Measurements from ENCODE around the gene KAT8.
A peak's percentile ranks its signal among the peaks of the same experiment; 100 is the strongest.
"Not testable (repeated sequence)": the region's sequence is repeated elsewhere in the genome, so short reads cannot be mapped to it uniquely, and the experiment has no call there.

Gene KAT8

DNA sequence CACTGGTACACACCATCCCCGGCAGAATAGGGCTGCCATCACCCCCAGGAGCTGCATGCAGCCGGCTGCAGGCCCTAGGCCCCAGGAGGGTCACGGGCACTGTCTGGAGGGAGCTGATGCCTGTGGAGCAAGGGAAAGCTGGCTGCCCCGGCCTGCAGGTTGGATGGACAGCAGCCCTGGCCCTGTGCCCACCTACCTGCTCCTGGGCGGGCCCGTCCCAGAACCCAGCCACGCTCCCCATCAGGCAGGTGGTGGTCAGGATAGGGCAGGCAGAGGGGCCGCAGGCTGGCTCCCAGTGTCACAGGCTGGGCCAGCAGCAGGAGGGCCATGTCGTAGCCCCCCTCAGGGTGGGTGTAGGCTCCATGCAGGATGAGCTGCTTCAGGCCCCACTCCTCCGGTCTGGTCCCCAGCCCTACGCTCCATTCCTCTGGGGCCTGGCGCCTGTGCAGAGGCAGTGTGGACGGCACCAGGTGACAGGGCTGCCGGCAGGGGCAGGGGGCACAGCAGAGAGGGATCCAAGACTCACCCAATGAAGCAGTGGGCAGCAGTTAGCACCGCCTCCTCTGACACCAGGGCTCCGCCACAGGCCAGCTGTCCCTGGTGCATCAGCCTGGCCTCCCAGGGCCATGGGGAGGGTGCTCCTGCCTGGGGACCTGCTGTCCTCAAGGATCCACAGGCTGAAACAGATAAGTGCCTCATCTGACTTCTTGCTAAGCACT lies 32.7 kb upstream of the KAT8 start:
- DNase-seq, result no peak

DNA sequence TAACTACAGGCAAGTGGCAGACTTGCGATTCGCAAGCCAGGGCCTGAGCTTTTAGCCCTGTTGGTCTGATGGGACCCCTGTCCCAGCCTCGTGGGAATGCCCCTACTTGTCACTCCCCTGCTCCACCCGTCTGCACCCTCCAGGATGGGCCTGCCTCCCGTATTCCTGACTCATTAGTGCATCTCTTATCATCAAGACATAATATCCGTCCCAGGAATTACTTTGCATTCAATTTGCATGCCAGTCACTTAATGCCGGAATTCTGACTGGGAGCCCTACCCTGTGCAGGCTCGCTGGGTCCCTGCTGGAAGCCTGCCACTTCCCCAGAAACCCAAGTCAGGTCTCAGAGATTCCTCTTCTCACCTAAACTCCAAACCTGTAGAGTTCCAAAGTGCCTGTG lies 32.1 kb upstream of the KAT8 start:
- DNase-seq, result no peak

DNA sequence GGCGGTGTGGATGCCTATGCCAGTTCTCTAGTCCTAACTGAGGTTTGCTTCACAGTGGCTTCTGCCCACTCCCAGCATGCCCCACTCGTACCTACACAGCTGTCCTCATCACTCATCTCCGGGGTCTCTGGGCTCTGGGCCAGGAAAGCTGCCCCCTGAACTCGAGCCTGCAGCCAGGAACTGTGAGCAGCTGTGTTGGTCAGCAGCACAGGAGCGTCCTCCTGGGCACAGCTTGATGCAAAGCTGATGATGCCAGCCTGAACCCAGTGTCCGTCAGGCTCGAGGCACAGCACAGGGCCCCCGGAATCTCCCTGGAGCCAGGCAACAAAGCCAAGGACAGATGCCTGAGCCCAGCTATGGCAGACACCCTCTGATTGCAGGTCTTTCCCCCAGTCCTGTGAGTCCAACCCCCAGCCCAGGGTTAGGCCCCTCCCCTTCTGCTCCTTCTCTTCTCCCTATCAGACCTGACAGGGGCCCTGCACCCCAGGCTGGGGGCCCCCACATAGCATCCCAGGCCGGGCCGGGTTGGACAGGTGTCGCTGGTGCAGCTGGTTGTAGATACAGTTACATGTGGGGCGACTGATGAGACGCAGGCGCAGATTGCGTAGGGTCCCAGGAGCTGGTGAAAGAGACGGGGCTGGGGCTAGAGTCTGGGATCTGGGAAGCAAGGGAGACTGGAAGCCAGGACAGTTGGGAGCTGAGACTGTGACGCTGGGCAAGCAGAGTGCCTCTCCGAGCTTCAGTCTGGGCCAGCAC lies 31.4 kb upstream of the KAT8 start:
- DNase-seq, result no peak

DNA sequence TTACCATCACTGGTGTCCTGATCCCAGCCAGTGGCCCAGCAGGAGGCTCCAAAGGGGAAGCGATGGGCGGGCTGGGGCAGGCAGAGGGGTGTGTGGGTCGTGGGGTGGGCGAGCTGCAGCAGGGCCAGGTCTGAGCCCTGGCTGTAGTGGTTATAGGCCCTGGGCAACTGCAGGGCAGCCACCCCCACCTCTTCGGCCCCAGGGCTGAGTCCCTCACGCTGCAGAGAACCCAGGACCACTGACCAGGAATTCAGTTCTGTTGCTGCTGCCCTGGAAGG lies 30.9 kb upstream of the KAT8 start:
- DNase-seq, result no peak

DNA sequence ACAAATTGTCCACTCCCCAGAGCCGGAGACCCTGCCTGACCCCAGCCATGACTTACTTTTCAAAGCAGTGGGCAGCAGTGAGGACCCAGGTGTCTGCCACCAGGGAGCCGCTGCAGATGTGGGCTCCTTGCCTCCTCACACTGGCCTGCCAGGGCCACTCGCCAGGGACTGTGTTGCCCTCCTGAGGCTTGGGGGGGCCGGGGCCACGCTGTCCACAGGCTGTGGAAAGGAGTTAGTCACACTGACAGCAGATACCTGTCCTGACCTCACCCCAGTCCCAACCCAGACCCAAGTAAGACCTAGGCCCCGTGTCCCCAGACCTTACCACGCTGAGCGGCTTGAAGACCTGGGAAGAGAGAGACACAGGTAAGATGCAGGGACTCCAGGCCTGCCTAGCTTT lies 30.0 kb upstream of the KAT8 start:
- no peak for DNase-seq

DNA sequence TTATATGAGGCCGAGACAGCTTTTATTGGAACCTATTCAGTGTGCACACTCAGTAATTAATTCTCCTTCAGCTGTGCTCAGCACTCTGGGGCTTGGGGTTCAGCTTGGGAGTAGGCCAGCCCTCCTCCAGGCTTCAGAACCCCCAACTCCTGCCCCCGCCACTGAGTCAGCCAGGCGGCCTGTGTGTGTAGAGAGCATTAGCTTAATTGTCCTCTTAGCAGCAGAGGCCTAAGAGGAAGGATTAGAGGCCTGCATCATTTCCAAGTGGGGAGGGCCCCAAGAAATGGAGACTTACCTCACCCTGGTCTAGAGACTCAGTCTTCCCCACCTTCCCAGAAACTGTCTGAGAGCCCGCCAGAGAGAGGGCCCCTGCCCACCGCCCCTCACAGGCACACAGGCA lies 29.5 kb upstream of the KAT8 start:
- DNase-seq, result no peak

DNA sequence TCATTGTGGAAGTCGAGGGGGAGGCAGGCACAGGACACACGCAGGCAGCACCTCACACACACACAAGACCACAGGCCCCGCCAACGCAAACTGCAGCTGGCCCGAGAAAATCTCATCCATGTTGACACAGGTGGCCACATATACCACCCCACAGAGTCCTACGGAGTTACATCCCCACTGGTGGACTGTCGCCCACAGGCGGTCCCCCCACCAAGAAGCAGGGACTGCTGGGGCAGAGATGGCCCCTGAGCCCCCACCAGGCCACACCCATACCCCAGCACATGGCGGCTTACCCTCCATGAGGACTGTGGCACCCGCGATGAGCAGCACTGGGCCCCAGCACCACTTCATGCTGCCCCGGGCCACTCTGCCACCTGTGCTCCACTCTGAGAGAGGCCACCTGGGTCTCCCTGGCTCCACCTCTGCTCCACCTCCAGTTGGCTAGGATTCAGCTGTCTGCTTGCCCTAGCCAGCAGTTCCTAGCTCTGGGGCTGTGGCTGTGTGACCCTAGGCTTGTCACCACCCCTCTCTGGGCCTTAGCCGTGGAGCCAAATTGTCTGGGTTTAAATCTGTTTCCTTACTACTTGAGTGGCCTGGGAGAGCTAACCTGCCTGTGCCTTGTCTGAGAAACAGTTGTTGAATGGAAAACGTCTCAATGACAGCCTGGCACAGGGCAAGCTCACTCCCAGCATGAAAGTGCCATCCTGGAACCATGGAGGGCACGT lies 28.8 kb upstream of the KAT8 start, which contains the start of gene PRSS53:
TSS of gene PRSS53 (minus strand) at position 485 of the 725 bp plus-strand sequence. CDS start at position 351, 134 bp downstream.
- DNase-seq, result no peak

DNA sequence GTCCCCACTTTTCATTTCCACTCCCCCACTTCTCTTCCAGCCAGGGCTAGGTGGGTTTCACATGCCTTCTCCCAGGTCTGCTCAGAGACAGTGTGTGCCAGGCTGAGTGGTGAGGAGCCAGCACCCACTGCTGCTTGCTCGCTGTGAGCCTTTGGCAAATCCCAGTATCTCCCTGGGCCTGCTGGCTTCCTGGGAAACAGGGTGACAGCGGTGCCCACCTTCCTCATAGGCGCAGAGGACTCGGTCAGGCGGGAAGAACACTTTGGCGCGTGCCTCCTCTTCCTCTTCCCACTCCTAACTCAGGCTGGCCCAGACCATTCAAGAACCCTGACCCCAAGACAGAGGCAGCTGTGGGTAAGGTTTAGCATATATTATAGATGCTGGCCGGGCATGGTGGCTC lies 28.3 kb upstream of the KAT8 start:
- DNase-seq, result no peak

DNA sequence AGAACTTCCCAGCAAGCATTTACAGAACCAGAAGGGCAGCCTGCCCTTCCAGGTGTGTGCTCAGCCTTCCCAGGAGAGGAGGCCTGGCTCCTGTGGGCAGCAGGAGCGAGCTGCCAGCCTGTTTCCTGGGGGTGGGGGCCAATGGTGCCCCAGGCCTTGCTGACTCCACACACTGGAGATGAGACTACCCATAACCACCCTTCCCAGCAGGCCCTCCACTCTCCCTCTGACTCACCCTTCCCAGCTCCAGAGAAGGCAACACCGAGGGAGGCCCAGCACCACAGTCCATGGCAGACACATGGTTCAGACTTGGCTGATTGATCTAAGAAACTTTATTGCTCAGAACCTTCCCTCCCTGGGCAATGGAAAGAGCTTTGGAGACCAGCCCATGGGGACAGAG lies 26.9 kb upstream of the KAT8 start:
- DNase-seq, result no peak

DNA sequence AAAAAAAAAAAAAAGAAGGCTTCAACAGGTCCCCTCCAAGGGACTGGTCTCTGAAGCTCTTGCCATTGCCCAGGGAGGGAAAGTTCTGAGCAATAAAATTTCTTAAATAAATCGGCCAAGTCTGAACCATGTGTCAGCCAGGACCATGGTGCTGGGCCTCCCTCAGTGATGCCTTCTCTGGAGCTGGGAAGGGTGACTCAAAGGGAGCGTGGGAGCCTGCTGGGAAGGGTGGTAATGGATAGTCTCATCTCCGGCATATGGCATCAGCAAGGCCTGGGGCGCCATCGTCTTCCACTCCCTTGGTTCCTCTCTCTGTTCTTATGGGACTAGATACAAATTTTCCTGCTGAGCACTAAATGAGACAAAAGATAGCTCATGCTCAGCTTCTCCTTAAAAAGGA lies 25.1 kb upstream of the KAT8 start:
- DNase-seq, result no peak

DNA sequence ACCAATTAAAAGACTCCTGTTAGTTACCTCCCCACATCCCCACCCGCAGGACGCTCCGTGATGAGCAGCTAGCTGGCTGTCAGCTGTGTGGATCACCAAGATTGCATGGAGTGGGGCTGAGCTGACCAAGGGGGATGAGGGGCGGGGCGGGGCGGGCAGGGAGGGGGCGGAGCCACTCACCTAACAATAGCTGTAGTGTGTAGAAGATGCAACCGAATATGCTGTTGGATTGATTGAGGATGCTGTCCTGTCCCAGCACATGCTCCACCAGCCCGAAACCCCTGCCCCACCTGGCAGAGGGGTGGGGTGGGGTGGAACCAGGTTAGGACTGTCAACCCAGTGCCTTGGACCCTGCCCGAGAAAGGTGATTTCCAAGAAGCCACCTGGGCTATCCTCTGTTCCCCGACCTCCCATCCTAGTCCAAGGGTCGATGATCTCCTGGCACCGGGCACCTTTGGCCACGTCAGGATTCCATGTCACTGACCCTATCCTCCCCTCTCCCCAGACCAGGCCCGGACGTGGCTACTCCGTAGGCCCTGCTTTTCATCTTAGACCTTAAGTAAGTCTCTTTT lies 24.2 kb upstream of the KAT8 start:
- DNase-seq, result no peak

DNA sequence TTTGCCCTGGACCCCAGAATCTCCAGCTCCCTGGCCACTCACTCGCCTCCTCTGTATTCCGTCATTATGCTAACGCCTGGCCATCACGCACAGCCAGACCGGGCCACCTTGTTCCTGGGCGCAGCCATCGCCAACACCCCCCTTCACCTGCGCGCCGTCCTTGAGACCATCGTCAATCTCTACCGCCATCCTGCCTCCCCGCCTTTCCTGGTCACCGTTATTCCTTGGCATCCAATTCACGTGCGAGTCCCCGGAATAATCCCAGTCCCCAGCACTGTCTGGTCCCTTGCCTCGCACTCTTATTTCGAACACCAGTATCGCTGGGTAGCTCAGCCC lies 23.4 kb upstream of the KAT8 start:
- DNase-seq, result no peak

DNA sequence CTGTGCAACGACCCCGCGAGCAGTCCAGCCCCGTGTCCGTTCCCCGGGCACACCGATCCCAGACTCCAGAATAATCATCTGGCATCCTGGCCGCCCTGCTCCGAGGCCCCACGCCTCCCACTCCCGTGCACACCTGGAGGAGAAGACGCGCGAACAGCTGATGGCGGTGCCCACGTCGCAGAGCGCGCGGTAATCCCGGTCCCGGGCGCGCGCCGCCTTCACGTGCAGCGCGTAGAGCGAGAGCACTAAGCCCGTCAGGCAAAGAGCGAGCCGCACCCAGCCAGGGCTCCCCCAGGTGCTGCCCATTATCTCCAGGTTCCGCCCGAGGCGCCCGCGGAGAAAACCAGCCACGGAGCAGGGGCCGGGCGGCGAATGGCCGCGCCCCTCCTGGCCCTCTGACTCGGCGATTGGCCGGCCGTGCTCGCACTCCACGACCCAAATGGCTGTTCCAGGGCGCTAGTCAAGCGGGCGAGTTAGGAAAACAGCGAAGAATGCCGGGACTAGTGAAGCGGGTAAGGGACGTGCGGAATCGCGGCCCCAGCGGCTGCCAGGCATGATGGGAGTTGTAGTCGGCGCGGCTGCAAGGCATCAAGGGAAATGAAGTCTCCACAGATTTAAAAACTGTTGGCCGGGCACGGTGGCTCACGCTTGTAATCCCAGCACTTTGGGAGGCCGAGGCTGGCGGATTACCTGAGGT lies 22.9 kb upstream of the KAT8 start, which contains the start of gene VKORC1:
TSS of gene VKORC1 (minus strand) at position 374 of the 697 bp plus-strand sequence. CDS start at position 306, 68 bp downstream.
- DNase-seq, result peak; percentile 91

DNA sequence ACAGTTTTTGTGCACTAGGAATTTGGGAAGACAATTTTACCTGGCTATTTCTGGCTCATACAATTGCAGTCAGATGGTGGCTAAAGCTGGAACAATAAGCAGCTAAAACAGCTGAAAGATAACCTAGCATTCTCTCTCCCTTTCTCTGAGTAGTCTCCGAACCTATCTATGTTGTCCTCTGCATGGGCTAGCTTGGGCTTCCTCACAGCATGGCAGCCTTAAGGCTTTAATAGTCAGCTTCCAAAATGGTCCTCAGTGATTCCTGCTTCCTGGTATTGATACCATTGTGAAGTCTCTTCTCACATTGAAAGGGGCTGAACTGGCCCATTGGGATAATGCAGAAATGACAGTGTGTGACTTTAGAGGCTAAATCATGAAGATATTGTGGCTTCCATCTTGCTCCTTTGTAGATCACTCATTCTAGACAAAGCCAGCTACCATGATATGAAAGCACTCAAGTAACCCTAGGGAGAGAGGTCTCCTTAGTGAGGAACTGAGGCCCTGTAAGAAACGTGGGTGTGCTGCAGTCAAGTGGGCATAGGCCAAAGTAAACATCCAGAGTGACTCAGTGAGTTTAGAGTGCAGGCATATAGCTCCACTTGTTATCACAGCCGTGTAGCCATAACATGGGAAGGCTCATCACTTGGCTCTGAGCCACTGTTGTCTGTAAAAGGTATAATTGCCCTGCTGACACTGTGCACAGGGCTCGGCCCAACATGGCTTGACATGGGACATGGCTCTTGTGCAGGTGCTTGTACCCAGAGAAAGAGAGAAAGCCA lies 17.4 kb upstream of the KAT8 start:
- DNase-seq, result no peak

DNA sequence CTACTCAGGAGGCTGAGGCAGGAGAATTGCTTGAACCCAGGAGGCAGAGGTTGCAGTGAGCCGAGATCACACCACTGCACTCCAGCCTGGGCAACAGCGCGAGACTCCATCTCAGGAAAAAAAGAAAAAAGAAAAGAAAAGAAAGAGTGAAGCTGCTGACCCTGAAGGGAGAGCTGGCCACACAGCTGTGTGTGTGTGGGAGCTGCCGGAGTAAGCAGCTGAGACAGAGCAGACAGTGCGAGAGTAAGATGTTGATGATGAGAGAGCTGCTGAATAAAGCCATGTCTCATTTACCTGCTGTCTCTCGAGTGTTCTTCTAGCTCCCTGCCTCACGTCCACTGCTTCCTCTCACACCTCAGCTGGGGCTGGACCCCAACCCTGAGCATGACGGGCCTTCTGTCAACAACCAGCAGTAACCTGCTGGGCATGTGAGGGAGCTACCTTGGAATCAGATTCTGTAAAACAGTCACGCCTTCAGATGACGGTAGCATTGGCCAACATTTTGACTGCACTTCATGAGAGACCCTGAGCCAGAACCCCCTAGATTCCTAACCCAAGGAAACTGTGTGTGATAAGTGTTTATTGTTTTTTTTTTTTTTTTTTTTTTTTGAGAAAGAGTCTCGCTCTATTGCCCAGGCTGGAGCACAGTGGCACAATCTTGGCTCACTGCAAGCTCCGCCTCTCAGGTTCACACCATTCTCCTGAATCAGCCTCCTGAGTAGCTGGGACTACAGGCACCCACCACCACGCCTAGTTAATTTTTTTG lies 16.4 kb upstream of the KAT8 start:
- DNase-seq, result not testable (repeated sequence)

DNA sequence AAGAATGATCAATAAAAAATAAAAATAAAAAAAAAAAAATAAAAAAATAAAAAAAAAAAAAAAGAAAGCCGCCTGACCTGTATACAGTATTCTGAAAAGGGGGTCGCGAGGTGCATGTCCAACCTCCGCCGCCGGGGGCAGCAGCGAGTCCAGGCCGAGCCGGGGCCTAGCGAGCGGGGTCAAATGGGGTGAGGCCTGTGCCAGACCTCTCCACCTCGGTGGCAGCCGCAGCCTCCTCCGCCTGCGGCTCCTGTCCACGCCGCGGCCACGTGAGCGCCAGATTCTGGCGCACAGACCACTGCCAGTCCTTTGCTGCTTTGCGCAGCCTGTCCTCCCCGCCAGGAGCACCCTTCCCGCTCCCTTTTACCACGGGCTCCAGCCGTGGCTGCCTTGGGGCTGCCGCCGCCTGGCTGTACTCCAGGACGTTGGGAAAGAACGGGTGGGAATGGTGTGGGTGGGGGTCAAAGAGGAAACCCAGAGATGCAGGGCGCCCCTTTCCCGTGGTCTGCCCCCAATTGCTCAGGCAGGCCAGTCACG lies 11.7 kb upstream of the KAT8 start:
- no peak for DNase-seq

DNA sequence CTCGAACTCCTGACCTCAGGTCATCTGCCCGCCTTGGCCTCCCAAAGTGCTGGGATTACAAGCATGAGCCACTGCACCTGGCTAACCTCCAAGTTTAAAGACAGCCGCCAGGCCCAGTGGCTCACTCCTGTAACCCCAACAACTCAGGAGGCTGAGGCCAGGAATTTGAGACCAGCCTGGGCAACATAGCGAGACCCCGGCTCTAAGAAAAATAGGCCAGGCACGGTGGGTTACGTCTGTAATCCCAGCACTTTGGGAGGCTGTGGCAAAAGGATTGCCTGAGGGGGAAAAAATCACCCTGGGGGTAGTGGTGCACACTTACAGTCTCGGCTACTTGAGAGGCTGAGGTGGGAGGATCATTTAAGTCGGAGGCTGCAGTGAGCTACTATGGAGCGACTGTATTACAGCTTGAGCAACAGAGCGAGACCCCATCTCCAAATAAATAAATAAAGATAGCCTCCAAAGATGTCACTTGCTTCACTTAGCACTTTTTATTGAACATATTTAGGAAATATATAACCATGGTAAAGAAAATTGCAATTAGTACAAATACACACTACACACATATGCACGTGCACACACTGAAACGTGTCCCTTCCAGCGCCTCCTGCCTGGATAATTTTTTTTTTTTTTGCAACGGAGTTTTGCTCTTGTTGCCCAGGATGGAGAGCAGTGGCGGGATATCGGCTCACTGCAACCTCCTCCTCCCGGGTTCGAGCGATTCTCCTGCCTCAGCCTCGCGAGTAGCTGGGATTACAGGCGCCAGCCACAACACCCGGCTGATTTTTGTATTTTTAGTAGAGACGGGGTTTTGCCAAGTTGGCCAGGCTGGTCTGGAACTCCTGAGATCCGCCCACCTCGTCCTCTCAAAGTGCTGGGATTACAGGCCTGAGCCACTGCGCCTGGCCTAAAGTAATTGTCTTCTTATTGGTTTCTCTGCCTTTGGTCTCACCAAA lies 10.7 kb upstream of the KAT8 start:
- DNase-seq, result no peak

DNA sequence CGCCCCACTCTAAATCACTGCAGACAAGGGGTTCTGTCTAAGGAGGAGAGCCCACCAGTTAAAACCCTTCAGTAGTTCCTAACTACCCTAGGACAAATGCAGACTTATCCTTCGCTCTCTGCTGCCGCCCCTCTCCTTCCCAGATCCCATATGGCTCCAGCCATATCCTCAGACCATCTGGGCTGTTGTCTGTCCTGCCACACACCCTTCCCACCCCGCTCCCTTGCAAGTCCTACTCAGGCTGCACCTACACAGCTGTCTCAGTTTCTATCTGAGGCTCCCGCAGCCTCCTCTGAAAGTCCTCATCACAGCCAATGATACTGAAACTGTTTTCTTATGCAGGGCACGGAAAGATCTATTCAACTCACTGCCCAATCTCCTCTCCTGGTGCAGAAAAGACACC lies 10.0 kb upstream of the KAT8 start:
- DNase-seq, result no peak

DNA sequence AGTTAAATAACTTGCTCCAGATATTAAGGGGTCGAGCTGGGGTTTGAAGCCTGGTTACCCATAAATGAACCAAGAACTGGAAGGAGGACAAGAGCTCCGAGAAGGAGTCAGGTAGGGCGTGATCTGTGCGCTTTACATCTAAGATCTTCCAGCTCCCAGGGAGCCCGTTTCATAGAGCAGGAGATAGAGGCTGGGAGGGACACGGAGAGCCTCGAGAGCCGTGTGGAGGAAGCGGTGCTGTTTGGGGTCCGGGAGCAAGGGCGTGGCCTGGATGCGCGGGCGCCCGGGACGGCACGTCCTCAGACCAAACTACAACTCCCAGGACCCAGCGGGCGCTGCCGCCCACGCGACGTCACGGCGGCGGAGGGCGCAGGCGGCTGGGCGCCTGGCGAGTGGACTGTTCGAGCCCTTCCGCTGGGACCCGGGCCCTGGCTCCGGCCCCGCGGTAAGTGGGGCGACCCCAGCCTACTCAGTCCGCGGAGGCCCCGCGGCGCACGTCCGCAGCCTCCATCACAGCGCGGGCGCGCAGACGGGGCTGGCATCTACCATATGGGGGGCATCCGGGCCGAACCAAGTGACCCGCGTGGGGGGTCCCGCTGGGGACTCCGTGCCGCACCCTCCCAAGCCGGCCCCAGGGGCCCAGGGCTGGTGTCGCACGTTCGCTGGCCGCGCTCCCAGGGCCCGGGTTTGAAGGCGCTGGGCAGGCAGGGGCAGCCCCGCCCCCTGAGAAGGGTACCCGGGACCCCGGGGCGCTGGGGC lies 9.2 kb upstream of the KAT8 start, which contains the start of gene BCKDK:
TSS of gene BCKDK (plus strand) at position 352 of the 759 bp plus-strand sequence. CDS start 838 bp downstream, outside the sequence.
- no peak for DNase-seq

Measured in SIG-M5 (cell line).